Adrenal gland (tissue), 5 donors: Measurements from ENCODE around the gene PLEKHH1.

Experiments
- CTCF ChIP-seq, 6 experiments: fragments of 450-650 bp in 4 of 6; fragments of 200-600 bp in 2 of 6; sonication (generic) in 1 of 6; IDR thresholded peaks; 1 replicate in 5 of 6; 2 replicates in 1 of 6; pipeline versions ENCODE4 v1.5.1 to v1.8.0; 2016 to 2021; ENCODE audit warnings: antibody characterized with exemption in 6 of 6, mild to moderate bottlenecking in 2 of 6, moderate library complexity in 1 of 6
- POLR2A ChIP-seq, 2 donors: fragments of 450-650 bp; IDR thresholded peaks; one replicate each; pipeline ENCODE4 v1.6.1; 2017; ENCODE audit warnings: antibody characterized with exemption in 2 of 2, mild to moderate bottlenecking in 2 of 2, moderate library complexity in 1 of 2
- donor health status: DM: no; HTN: no; CAD: no.

GRCh38 chr14:67497216-67497615, 35.9 kb upstream of the PLEKHH1 start:
- no peak for TF ChIP-seq CTCF (IDR thresholded peaks at IDR 0.05)
- no peak for TF ChIP-seq POLR2A (IDR thresholded peaks at IDR 0.05)
